DMS53 (cell line): ENCODE measurements around the gene GID4.

Source experiments
- DNase-seq: peaks from one replicate; lab custom pipeline; 2025; lab: John Stamatoyannopoulos, UW

The GID4 gene

DNA sequence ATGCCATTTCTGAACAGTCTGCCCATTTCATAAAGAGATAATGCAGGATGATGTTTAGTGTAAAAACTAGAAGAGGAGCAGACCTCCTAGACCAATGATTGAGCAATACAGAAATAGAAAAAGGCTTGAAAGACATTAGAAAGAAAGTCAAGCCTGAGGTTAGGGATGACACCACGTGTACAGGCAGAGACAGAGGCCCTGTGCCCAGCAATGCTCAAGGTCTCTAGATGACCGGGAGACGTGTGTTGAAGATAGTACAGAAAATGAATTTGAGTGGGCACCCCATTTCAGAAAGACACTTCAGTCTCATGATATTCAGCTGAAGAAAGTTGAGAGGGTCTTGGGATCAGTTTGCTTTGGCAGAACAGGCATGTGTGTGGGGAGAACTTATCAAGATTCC, 5.4 kb downstream of the GID4 start:
- no peak for DNase-seq

DNA sequence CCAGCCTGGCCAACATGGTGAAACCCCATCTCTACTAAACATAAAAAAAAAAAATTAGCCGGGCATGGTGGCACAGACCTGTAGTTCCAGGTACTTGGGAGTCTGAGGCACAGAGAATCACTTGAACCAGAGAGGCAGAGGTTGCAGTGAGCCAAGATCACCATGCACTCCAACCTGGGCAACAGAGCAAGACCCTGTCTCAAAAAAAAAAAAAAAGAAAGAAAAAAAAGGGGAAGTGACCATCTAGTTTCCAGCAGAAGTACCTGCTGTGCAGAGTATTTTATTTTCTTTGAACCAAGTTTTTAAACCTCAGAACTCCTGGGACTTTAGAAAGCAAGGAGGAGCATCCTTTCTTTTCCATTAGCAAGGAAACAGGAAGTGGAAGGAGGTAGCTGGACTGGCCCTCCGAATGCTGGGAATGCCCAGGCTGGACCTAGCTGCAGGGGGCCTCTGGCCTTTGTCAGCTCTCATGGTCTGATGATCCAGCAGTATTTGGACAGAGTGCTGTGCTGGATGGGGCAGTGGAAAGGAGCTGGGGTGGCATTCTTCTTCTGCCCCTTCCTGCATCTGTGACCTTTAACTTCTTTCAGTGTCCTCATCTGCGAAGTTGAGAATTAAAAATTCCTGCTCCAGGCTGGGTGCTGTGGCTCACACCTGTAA, 6.6 kb downstream of the GID4 start:
- no peak for DNase-seq

DNA sequence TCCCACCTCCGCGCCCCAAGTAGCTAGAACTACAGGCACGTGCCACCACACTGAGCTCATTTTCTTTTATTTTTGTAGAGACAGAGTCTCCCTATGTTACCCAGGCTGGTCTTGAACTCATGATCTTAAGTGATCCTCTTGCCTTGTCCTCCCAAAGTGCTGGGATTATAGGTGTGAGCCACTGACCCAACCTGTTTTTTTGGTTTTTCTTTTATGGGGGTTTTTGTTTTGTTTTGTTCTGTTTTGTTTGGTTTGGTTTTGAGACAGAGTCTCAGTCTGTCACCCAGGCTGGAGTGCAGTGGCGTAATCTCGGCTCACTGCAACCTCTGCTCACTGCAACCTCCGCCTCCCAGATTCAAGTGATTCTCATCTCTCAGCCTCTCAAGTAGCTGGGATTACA, 16.4 kb downstream of the GID4 start:
- no peak for DNase-seq

DNA sequence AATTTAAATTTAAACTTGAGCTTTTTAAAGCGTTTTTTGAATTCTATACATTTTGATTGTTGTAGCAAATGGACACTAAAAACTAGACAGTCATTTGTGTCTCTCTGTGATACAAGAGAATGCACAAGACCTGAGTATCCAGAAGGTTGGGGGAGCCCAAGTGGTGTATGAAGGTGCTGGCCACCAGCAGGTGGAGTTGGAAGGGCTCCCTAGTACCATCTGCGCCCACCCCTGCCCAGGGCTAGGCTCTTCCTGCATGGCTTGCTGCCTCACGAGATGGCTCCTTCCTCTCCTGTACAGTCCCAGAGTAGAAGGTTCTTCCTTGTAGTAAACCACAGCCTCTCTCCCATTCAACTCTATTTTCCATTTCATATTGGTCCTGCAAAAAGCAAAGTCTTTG, 17.0 kb downstream of the GID4 start:
- DNase-seq, result no peak

DNA sequence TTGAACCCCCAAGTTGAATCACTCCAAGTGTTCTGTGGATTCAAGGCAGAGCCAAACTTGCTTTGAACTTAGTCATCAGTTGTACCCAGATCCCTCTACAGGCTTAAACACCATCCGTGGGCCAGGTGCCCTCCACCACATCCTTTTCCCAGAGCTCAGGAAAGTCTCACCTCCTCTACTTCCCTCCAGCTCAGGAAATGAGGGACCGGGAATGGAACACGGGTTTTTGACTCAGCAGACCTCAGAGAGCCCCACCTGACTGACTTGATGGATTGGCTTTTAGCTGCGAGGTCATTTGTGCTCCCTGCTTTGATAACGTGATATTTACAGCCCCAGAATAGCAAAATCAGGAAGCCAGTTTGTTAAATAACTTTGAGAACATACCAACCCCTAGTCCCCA, 20.1 kb downstream of the GID4 start:
- DNase-seq, result no peak

DNA sequence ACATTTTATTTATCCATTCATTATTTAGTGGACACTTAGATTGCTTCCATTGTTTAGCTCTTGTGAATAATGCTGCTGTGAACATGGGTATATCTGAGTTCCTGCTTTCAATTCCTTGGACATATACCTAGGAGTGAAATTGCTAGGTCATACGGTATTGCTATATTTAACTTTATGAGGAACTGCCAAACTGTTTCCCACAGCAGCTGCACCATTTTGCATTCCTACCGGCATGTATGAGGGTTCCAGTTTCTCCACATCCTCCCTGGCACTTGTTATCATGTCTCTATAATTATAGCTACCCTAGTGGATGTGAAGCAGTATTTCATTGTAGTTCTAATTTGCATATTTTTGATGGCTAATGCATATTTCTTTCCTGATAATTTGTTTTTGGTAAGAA, 24.8 kb downstream of the GID4 start:
- no peak for DNase-seq

DNA sequence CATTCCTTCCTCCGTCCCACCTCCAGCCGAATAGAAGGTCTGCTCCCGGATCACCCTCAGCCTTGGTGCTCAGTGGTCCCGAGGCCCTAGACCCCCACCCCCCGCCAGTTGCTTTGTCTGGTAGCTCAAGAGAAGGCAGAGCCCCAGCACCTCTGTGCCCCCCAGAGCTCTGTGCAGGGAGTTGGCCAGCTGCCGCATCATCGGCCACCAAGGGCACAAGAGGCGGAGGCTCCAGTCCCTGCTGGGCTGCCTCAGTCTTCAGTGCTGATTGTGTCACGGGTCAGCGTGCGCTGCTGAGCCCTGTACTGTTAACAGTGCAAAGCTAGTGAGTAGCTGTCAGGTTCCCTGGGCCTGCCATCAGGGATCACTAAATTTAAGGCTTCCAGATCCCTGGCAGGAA, 26.3 kb downstream of the GID4 start:
- DNase-seq, result no peak

DNA sequence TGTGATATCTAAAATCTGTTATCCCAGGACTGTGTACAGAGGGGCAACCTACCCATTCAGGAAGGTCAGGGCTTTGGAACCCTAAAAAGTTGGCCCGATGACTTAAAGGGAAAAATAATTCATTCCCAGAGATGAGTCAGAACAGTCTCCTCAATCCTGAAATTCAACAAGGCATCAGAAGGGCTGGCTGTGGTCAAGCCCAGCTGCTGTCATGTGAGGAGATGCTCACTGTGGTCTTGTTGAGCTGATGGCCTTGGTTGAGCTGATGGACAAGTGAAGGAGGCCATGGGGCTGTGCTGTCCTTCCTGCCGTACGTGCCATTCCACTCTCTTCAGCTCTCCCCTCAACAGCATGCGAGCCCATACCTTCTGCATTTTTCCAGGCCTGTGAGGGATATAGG, 27.7 kb downstream of the GID4 start:
- no peak for DNase-seq

DNA sequence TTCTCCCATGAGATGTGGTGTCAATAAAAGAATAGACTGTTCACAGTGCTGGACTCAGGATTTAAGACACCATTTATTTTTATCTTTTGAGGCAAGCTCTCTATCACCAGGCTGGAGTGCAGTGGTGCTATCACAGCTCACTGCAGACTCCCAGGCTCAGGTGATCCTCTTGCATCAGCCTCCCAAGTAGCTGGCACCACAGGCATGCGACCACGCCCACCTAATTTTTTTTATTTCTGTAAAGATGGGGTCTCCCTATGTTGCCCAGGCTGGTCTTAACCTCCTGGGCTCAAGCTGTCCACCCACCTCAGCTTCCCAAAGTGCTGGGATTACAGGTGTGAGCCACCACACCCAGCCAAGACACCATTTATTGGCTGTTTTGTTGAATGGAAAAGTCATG, 29.9 kb downstream of the GID4 start:
- DNase-seq, result no peak

DNA sequence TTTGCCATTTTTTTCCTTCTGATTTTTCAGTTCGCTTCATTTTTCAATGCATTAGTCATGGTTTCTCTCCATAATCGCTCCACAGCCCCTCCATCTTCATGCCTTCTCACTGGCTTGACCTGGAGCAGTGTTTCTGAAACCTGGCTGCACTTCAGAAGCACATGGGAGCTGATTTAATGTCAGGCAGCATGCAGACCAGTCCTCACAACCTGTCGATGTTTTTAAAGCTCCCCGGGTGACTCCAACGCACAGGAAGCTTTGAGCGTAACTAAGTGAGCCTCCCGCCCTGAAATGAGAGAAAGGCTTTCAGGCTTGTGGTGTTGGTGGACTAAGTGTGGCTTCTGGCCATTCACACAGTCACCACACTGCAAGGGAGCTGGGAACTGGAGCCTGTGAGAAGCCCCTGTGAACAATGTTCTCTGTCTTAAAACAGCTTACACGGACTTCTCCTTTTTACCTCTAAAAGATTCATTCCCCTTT, 31.7 kb downstream of the GID4 start:
- peak; percentile 61 for DNase-seq

DNA sequence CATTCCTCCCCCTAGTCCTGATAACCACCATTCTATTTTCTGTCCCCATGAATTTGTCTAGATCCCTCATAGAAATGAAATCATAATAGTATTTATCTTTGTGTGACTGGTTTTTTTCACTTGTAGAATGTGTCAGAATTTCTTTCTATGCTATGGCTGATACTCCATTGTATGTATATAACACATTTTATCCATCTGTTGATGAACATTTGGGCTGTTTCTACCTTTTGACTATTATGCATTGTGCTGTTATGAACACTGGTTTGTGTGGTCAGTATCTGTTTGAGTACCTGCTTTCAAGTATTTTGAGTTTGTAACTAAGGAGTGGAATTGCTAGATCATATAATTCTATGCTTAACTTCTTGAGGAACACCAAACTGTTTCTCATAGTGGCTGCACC, 32.5 kb downstream of the GID4 start:
- DNase-seq, result no peak

DNA sequence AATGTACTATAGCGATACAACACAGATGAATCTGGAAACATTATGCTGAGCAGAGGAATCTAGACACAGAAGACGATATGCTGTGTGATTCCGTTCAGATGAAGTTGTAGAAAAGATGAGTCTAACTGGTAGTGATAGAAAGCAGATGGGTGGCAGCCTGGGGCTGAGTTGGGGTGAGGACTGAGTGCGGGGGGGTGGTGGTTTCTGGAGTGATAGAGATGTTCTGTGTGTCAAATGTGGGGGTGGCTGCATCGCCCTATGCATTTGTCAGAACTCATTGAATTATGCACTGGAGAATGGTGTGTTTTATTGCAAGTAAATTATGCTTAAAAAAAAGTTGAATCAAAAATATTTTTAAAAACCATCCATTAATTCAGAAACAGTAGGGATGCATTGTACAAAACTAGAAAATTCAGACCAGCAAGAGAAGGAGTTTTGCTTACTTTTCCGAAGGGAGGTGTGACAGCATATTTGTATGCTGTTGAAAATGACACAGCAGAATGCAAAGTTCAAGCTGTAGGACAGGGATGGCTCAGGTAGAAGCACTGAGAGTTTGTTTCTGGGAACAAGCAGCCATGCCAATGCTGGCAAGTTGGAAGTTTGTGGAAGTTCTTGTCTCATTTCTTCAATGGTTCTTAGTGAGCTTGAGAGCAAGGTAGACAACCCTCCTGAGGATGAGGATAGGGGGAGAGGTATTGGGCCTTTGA, 35.5 kb downstream of the GID4 start:
- no peak for DNase-seq

DNA sequence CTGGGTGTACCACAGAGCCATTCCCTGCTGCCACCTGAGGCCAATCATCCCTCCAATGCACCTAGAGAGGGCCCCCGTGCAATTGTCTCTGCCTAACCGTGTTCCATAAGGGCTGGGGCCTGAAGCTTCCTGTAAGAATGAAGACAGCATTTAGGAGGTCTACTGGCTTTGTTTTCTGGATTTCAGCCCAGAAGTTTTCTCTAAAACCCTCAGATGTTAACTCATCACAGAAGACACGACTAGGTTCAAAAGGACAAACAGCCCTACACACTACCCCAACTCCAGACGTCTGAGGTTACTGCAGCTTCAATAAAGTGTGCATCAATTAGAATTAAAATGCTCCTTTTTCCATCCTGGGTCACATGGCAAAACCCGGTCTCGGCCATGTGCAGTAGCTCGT, 37.7 kb downstream of the GID4 start:
- DNase-seq, result no peak

DNA sequence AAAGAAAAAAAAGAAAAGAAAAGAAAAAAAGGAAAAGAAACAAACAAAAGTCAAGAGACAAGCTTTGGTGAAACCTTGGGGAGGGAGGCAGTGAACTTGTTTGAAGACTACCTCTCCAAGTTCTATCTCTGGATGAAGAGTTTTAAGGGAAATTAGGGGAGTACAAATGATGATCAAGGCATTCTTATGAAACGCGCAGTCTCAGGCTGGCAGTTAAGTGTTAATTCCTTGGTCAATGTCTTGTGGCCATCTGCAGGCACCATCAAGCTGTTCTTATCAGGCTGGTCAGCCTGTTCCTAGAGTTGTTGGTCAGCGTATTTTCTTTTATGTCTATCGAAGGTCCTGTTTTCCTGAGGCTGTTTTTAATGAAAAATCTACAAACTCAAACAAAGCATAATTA, 40.3 kb downstream of the GID4 start:
- no peak for DNase-seq

DNA sequence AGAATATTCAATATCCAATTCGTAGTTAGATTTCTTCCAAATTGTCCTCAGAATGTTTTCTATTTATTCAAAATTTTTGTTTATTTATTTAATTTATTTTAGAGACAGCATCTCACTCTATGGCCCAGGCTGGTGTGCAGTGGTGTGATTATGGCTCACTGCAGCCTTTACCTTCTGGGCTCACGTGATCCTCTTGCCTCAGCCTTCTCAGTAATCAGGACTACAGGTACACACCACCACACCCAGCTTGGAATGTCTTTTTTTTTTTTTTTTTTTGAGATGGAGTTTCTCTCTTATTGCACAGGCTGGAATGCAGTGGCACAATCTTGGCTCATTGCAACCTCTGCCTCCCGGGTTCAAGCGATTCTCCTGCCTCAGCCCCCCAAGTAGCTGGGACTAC, 45.0 kb downstream of the GID4 start:
- no peak for DNase-seq

DNA sequence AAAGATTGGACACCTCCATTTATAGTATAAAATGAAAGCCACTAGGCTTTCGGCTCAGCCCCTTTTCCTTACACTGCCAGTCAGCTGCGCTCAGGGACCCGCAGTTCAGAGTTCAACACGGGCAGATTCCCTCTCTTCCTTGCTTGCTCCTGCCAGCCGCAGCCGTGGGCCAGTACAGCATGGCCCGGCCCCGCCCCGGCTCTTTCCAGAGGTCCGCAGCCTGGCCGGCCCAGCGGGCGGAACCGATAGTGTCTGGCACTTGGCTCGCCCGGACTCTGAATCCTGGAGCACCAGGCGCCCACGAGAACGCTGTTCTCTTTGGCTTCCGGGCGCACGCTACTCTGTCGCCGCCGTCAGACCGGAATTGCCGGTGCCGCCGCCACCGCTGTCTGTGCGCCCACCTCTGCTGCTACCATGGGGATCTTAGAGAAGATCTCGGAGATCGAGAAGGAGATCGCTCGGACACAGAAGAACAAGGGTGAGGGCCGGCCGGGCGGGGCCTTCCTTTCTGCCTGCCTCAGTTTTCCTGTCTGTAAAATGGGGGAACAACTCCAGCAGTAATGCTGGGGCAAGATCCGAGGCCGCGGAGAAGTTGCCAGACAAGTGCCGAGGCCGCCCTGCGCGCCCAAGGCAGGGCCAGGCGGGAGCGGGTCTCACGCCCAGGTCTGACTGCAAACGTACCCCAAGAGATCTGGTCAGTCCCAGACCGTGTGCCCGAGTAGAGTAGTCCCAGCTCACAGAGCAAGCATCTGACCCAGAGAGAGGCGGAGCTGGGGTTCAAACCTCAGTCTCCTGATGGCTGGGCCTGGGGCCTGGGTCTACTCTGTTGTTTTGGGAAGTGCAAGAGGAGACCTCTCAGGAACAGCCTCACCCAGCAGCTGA, 48.6 kb downstream of the GID4 start, which contains the start of gene DRG2:
Gene DRG2, plus strand, starts transcription at position 339 of the 882 bp plus-strand sequence. Its CDS starts 76 bp downstream, at position 415.
- DNase-seq, result peak; percentile 96

DNA sequence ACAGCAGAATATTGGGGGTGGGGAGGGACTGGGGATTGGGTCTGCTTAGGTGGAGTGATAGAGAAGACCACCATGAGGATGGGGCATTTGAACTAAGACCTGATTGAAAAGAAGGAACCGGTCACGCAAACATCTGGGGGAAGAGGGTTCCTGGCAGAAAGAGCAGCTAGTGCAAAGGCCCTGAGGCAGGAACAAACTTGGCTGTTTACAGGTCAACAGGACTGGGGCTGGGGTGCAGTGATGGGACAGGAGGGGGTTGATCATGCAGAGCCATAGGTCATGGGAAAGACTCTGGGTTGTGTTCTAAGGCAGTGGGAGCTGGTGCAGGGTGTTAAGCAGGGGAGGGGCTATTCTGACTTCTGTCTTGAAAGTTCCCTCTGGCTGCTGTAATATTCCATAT, 50.4 kb downstream of the GID4 start:
- DNase-seq, result no peak

DNA sequence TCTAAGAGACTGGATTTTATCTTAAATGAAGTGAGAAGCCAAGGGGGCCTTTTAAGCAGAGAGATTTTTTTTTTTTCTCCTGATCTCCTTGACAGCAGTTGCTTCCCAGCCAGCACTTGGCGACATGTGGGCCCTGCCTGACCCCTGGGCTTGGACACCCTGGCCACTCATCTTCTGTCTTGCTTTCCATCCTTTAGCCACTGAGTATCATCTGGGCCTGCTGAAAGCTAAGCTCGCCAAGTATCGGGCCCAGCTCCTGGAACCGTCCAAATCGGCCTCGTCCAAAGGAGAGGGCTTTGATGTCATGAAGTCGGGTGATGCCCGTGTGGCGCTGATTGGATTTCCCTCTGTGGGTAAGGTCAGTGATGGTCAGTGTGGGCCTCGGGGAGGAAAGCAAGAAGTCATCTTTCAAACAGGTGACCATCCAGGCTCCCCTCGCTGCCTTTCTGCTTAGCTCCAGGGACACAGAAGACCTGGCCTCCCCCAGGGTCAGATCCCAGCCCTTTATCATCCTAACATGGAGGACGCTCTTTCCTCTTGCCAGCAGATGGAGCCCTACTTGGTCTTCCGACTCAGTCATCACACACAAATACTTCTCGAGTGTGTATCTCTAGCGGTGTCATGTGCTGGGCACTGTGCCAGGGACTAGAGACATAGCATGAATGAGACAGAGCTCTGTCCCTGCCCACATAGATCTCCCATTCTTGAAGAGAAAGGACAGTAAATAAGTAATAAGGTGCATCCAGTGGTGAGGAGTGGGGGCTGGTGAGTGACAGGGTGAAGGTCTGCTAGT, 54.6 kb downstream of the GID4 start:
- DNase-seq, result peak; percentile 89

DNA sequence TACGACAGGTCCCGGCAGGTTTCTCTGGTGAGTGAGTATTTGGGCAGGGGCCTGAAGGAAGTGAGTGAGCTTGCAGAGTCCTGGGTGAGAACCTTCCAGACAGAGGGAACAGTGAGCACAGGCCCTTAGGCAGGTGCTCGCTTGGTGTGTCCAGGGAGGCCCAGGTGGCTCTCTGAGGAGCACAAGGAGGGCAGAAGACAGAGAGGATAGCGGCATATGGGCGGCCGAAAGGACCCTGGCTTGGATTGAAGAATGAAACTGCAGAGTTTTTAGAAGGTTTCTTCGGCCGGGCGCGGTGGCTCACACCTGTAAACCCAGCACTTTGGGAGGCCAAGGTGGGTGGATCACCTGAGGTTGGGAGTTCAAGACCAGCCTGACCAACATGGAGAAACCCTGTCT, 55.2 kb downstream of the GID4 start:
- DNase-seq, result no peak

DNA sequence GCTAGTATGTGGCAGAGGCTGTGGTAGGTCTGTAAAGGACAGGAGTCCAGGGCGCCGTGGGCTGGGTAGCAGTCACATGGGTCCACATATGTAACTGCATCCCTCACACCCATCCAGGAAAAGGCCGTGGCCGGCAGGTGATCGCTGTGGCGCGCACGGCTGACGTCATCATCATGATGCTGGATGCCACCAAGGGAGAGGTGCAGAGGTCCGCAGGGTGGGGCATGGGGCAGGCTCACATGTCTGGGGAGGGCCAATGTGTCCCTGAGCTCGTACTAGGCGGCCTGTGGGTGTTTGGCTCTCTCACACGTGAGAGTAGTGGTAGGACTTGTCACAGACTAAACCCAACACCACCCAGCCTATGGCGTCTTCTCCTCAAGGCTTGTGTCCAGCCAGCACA, 60.3 kb downstream of the GID4 start:
- no peak for DNase-seq

DNA sequence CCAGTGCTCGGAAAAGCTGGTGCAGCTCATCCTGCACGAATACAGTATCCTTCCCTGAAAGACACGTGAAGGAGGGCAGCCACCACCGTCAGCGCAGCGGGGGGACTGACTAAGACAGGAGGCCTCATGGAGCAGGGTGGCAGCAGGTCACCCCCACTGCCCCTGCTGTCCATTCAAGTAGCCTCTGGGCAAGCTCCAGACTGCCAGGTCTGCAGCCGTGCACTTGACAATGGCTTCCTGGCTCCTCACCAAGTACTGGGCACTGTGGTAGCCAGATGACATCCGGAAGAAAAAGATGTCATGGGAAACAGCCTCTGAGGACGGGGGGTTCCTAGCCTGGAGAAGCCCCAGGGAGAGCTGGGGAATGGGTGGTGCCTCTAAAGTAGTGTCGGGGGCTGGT, 61.4 kb downstream of the GID4 start:
- DNase-seq, result no peak

DNA sequence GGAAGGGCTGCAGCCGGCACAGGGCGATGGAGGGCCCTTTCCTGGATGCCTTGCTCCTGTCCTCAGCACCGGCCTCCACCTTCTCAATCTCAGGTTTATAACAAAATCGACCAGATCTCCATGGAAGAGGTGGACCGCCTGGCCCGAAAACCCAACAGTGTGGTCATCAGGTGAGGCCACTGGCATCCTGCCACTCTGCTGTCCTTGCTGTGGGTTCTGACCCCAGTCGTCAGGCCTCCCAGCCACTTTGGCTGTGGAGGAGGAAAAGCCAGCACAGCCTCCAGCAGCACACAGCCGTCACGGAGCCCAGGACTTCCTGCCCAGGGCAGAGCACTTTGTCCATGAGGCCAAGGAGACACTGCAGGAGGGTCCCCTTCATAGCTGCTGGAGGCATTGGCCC, 62.6 kb downstream of the GID4 start:
- no peak for DNase-seq
